ENCODE data around the gene DCAF10.

Gene DCAF10

DNA sequence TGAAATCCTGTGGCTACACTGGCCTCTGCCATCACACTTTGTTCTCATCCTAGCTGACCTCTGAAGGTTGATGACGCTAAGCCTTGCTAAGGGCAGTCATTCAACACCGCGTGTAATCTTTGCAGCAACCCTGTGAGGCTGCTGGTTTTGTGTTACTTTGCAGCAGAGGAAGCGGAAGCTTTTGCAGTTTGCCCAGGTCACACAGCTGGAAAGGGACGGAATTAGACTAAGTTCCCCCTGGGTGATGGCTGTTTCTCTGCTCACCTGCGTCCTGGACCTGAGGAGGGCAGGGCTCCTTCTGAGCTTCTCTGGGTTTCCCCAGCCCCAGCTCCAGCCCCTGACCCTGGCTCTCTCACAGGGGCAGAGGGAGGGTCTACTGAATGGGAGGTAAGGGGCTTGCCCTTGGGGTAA, 110.7 kb downstream of the DCAF10 start:
- H3K27me3 Mint-ChIP-seq (ENCODE audit: low read depth): peaks cover 4% of the 10 kb centered on the region
- no peaks in the 10 kb centered on the region for H3K36me3 Mint-ChIP-seq (ENCODE audit: low read depth)
- H3K27ac Mint-ChIP-seq: no peak overlapping the region
- no peak overlapping the region for H3K4me3 Mint-ChIP-seq
- peaks cover 6% of the 10 kb centered on the region for H3K4me1 Mint-ChIP-seq
- H3K9me3 Mint-ChIP-seq: no peaks in the 10 kb centered on the region
- TF ChIP-seq, protein P1, sequence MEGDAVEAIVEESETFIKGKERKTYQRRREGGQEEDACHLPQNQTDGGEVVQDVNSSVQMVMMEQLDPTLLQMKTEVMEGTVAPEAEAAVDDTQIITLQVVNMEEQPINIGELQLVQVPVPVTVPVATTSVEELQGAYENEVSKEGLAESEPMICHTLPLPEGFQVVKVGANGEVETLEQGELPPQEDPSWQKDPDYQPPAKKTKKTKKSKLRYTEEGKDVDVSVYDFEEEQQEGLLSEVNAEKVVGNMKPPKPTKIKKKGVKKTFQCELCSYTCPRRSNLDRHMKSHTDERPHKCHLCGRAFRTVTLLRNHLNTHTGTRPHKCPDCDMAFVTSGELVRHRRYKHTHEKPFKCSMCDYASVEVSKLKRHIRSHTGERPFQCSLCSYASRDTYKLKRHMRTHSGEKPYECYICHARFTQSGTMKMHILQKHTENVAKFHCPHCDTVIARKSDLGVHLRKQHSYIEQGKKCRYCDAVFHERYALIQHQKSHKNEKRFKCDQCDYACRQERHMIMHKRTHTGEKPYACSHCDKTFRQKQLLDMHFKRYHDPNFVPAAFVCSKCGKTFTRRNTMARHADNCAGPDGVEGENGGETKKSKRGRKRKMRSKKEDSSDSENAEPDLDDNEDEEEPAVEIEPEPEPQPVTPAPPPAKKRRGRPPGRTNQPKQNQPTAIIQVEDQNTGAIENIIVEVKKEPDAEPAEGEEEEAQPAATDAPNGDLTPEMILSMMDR (IDR thresholded peaks at IDR 0.05; ENCODE audit: unreplicated experiment in 3 of 3): no peak

DNA sequence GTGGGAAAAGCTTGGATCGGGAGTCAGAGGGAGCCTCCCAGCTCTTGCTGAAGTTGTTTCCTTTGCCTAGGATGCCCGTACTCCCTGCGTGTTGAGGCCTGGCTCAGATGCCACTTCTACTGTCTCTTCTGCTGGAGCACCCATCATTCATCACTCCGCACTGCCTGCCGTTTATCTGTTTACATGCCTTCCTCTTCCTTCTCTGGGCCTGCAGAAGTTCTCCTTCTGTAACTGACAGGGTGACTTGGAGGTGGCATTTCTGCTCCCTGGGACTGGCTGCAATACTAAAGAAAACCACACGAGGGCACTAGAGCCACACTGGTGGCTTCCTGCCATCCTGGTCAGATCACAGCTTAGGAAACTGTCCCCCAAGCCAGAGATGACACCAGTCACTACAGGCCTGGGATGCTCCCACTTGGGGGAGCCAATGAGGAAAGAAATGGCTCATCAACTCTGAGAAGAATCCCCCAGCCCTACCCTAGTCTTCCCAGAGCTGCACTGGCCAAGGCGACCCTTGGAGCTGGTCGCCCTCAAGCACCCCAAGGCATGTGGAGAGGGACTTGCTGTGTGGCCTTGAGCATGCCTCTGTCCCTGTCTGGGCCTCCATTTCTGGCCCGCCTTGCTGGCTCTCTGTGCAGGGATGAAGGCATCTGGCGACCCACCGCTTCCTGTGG, 113.0 kb downstream of the DCAF10 start:
- Mint-ChIP-seq H3K27ac (no peak overlapping the region), H3K36me3 (ENCODE audit: low read depth) (no peaks in the 10 kb centered on the region), H3K4me1 (peaks cover 26% of the 10 kb centered on the region), H3K27me3 (ENCODE audit: low read depth) (peaks cover 8% of the 10 kb centered on the region), H3K4me3 (no peak overlapping the region), H3K9me3 (no peaks in the 10 kb centered on the region)
- TF ChIP-seq, protein P1 (IDR thresholded peaks at IDR 0.05; ENCODE audit: unreplicated experiment in 3 of 3): peak; percentile 98 to 99 (median 98)

DNA sequence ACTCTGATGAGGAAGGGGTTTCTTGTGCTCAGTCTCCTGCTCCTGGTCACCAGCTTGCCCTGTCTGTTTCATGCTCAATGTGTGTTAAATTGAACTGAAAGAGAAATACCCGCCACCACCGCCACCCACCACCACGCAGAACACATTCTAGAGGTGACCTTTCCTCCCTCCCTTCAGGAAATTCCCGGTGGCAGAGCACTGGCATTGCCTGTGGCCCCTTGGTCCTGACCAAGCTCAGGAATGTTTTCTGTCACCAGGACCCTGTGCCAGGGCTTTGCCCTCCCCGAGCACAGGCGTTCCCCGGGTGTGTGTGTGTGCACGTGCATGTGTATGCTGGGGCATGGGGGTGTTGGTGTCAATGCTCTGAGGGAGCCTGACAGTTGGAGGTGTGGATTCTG, 113.6 kb downstream of the DCAF10 start:
- no peak overlapping the region for H3K4me3 Mint-ChIP-seq
- no peaks in the 10 kb centered on the region for H3K9me3 Mint-ChIP-seq
- peaks cover 31% of the 10 kb centered on the region for H3K4me1 Mint-ChIP-seq
- no peak overlapping the region for H3K27ac Mint-ChIP-seq
- TF ChIP-seq, protein P1 (IDR thresholded peaks at IDR 0.05; ENCODE audit: unreplicated experiment in 3 of 3): no peak
- H3K36me3 Mint-ChIP-seq (ENCODE audit: low read depth): no peaks in the 10 kb centered on the region
- peaks cover 8% of the 10 kb centered on the region for H3K27me3 Mint-ChIP-seq (ENCODE audit: low read depth)

DNA sequence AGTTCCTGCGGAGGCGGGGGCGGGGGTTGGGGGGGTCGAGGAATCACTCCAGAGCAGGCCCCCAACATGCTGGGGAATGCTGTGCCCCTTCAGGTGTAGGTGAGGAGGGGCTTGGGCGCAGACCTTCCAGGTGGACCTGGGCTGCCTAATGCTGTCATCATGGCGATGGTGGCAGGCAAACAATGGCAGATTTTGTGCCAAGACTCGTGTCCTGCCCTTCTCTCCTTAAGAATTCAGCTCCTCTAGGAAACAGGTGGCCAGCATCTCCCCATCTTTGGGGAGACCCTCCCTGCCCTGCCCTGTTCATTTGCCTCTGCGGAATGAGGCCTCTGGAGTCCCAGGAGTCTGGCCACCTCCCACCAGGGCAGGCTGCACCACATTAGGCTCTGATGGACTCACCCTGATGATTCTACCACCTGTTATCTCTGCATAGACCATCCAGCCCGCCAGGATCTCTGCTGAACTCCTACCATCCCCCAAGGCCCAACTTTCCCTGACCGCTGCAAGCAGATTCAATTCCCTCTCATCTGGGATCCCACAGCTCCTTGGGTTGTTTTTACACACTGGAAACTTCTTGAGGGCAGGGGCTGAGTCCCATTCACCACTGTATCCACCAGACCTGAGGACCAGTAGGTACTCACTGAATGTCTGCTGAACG, 114.2 kb downstream of the DCAF10 start:
- Mint-ChIP-seq H3K36me3 (ENCODE audit: low read depth) (no peaks in the 10 kb centered on the region), H3K4me1 (peaks cover 34% of the 10 kb centered on the region), H3K4me3 (no peak overlapping the region), H3K27me3 (ENCODE audit: low read depth) (peaks cover 8% of the 10 kb centered on the region), H3K9me3 (no peaks in the 10 kb centered on the region), H3K27ac (peak overlapping the region in 1 of 3 experiments; percentile 27)
- TF ChIP-seq, protein P1 (IDR thresholded peaks at IDR 0.05; ENCODE audit: unreplicated experiment in 3 of 3): no peak

DNA sequence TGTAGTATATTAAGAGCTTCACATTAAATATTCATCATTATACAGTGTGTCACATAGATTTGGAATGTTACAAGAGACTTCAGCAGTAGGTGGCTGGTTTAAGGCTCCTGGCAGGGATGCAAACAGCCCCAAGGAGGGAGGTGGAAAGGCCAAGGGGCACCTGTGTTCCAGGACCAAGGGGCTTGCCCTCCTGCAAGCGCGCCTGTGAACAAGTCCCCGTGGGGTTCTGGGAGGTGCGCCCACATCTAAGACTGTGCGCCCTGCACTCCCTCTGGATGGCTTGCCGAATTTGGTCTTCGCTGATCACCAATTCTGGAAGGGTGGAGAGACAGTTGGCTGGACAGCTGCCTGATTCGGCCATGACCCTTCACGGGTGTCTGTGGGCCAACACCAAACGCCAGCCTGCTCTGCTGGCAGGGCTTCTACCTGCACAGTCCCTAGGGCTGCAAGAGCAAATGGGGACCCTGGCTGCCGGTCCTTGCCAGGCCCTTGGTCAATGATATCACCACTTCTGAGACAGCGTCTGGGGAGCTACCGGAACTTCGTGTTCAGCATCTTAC, 115.4 kb downstream of the DCAF10 start:
- TF ChIP-seq, protein P1 (IDR thresholded peaks at IDR 0.05; ENCODE audit: unreplicated experiment in 3 of 3): no peak
- Mint-ChIP-seq H3K27me3 (ENCODE audit: low read depth) (peaks cover 11% of the 10 kb centered on the region), H3K4me3 (no peak overlapping the region), H3K27ac (no peak overlapping the region), H3K9me3 (no peaks in the 10 kb centered on the region), H3K4me1 (peaks cover 45% of the 10 kb centered on the region), H3K36me3 (ENCODE audit: low read depth) (no peaks in the 10 kb centered on the region)
